Posterior vena cava (tissue), 2 donors: ENCODE results near the gene KCNG4. TPM values are rescaled to one million over a fixed set of nuclear protein-coding genes. Genes with fewer than 3 reads are reported as not detected.

Experiments
- DNase-seq: peaks from one replicate; pipeline ENCODE4 v3.0.0-alpha.2; 2020; ENCODE audit warnings: low spot score
- intact Hi-C, 2 donors: fragments of 100-400 bp; cut with DNase I; formaldehyde crosslinking; loops; one replicate each; pipeline versions ENCODE4 v1.14.1 to v1.14.2; 2022 to 2023
- total RNA-seq, 2 donors: library from RNA; stranded (reverse); fragmentation: NEBNext Ultra II Directional; extraction: Animal tissue kit (Norgen Biotek cat#: 25700); gene quantifications; one replicate each; pipeline ENCODE4 v1.2.1, GENCODE V29; 2021
- donor health status: DM: yes; HTN: yes; CAD: no.
- donor health status: DM: yes; HTN: yes; CAD: no.

The KCNG4 gene
- total RNA-seq, 2 donors from 2014 or later, result not detected

DNA sequence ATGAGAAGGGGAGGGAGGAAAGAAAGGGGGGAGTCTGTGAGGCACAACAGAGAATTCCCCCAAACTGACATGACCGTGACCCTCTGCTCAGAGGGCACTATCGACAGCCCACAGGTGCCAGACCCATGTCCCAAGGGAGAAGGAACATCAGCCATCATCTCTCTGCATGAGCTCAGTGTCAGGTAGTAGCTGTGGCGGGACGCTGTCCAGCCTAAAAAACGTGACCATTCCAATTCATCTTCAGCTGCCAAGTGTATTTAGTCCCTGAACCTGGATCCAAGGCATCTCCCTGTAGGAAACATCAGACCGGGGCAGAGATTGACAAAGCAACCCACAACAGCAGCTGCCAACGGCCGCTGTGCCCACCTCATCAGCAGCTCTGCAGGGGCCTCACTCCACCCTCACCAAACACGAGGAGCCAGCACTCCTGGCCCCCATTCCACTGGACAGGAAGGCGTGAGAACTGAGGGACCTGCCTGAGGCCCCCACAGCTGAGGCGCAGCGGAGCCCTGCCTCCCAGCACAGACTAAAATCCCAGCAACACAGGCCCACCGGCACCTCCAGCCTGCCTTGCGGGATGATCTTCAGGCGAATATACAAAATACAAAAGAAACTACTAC, 61.6 kb downstream of the KCNG4 start:
- no peak for DNase-seq
- intact Hi-C loops, result loop anchor here in 1 of 2 donors (10.0 kb wide), 1 partner anchor 93 kb away; no protein-coding TSS in a partner anchor

DNA sequence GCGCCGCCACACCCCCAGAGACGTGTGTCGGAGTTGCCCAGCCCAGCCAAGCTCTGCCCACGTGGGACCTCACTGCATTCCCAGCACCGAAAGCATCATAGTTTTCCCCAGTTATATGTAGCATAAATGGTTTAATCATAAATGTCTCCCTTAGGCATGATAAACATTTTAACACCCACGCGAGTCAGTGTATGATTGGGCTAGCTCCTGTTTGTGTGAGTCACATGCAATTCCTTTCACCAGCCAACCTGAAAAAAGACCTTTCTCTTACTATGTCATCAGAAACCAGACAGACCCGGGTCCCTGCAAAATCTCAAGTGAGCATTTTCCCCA, 62.1 kb downstream of the KCNG4 start:
- DNase-seq, result no peak
- intact Hi-C loops, result loop anchor here in 1 of 2 donors (10.0 kb wide), 1 partner anchor 93 kb away; no protein-coding TSS in a partner anchor

DNA sequence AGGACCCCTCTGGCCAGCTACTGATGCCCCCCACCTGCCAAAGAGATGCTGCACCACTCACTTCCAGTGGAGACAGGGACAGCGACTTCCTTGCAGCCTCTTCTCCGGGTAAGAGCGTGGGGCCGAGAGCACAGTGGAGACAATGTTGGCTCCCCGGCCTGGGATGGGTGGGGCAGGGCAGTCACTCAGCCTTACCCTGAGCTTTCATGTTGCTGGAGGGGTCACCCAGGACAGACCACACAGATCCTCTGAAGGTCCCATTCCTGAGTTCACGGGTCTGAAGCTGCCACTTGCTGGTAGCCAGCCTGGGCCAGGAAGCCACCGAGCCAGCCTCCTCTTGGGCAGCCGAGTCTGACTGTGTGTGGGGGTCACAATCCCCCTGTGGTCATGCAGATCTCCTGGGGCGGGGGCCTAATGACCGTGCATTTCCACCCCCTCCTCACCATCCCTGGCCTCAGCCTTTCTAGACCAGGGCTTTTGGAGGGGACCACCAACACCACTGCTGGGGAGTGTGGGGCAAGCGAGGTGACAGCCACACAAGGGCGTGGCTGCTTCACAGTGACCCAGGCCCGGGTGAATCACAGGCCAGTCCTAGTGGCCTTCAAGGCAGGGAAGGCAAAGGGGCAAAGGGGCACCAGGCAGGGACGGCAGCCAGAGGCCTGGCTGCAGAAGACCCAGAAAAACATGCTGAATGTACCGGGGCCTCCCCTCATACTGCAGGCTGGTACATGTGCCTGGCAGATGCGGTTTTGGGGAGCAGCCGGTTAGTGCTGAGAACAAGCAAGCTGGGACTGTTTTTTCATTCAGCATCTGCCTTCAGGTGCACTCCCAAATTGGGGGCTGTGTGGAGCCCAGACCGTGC, 63.4 kb downstream of the KCNG4 start:
- peak; percentile 75 for DNase-seq
- intact Hi-C loops, result loop anchor here in 1 of 2 donors (10.0 kb wide), 1 partner anchor 92 kb away; no protein-coding TSS in a partner anchor

DNA sequence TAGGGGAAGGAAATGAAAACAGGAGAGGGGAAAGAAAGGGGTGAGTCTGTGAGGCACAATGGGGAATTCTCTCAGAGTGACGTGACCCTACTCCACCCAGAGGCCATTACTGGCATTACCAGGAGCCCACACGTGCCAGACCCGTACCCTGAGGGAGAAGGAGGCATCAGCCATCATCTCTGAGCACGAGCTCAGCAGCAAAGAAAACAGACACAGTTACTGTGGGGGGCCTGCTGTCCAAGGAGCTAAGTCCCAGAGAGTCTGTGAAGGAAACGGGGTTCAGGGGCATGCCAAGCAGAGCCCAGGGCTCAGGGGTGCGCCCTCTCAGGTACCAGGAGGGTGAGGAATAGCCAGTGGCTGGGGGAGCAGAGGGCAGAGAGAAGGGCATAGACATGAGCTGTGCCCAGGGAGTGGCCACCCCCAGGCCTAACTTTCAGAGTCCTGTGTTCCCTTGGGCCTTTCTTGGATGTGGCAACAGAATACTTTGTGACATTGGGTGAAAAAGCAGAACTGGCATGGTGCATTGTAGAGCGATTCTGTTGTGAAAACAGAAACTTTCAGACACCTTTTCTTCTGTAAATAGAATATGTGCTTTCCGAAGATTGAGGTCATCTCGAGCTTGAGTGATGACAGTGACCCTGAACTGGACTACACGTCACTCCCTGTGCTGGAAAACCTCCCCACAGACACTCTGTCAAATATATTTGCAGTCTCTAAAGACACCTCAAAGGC, 64.3 kb downstream of the KCNG4 start:
- no peak for DNase-seq
- intact Hi-C loops, result loop anchor here in 1 of 2 donors (10.0 kb wide), 1 partner anchor 91 kb away; no protein-coding TSS in a partner anchor

DNA sequence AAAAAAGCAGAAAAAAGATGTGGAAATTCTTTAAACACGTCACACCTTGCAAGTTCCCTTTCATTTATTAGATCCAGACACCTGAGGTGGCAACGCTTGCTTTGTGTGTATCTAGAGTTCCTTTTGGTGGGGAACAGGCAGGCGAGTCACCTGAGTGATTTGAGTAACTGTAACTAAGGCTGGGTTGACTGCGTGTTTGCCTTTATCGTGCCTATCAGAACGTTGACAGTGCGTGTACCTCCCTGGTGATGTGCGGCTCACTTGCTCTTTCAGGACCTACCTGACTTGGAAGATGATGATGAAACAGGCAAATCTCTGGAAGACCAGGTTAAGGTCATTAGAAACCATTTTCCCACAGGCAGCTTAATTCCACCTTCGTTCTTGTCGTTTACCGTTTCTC, 65.4 kb downstream of the KCNG4 start:
- intact Hi-C loops, result loop anchor here in 1 of 2 donors (10.0 kb wide), 1 partner anchor 90 kb away; no protein-coding TSS in a partner anchor
- DNase-seq, result no peak

DNA sequence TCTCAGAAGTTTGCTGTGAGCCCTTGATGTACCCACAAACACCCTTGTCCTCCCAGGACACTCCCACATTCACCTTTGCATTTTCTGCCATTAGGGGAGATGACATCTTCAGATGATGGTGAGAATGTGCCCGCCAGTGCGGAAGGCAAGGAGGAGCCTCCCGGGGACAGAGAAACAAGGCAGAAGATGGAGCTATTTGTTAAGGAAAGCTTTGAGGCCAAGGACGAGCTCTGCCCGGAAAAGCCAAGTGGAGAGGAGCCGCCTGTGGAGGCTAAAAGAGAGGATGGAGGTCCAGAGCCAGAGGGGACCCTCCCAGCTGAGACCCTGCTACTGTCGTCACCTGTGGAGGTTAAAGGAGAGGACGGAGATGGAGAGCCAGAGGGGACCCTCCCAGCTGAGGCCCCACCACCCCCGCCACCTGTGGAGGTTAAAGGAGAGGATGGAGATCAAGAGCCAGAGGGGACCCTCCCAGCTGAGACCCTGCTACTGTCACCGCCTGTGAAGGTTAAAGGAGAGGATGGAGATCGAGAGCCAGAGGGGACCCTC, 70.0 kb downstream of the KCNG4 start:
- intact Hi-C loops, result loop anchor here in 1 of 2 donors (10.0 kb wide), 1 partner anchor 85 kb away; no protein-coding TSS in a partner anchor
- DNase-seq, result no peak

Other genes with a start within 250 kb of the KCNG4 start
- not detected for gene SLC38A8, start 197.2 kb downstream of the KCNG4 start, total RNA-seq
- 10 to 100 TPM; 61.9 to 71.3 TPM for gene MBTPS1, start 123.1 kb downstream of the KCNG4 start, total RNA-seq
- 10 to 100 TPM; 10.1 to 21.2 TPM for gene HSDL1, start 94.8 kb downstream of the KCNG4 start, total RNA-seq
- gene DNAAF1, start 94.7 kb downstream of the KCNG4 start, total RNA-seq, result not detected
- 10 to 100 TPM; 32.3 to 35.9 TPM for gene TAF1C, start 53.0 kb downstream of the KCNG4 start, total RNA-seq
- not detected for gene ADAD2, start 48.9 kb downstream of the KCNG4 start, total RNA-seq
- 10 to 100 TPM; 48.7 to 93.6 TPM for gene WFDC1, start 54.9 kb upstream of the KCNG4 start, total RNA-seq
- under 1 TPM; 0.10 to 0.19 TPM for gene ATP2C2, start 128.5 kb upstream of the KCNG4 start, total RNA-seq